Endothelial cell of umbilical vein (primary cell): Measurements from ENCODE around the gene PTGS2. TPM values are rescaled to one million over a fixed set of nuclear protein-coding genes. Genes with fewer than 3 reads are reported as not detected.

Source experiments
- BruUV-seq: library from RNA; stranded (reverse); fragments of 400-500 nt; replicated peaks from 2 replicates; lab custom pipeline; 2021; lab: Mats Ljungman, UMichigan
- CTCF ChIA-PET: fragments of 300-600, 350-600 bp; sonication (Branson Sonifier 250); formaldehyde crosslinking; loops from one replicate; lab custom pipeline; 2021; ENCODE audit warnings: antibody characterized with exemption, inconsistent platforms; lab: Charles Lee
- POLR2A ChIA-PET: fragments of 300-600, 350-600 bp; sonication (Branson Sonifier 250); formaldehyde crosslinking; loops from one replicate; lab custom pipeline; 2021; ENCODE audit warnings: antibody characterized with exemption, inconsistent platforms; lab: Charles Lee
- DNase-seq: peaks from one replicate; pipeline ENCODE4 v3.0.0-alpha.2; 2011; ENCODE audit warnings: low read depth, low spot score
- FAIRE-seq: peaks from 2 replicates; lab custom pipeline; 2011; peaks lifted over from hg19 to GRCh38; lab: Jason Lieb, UNC
- H2AFZ ChIP-seq: 2 replicates; pipeline ENCODE4 v1.6.0; 2012; ENCODE audit warnings: low read depth, low read length, control low read depth, inconsistent platforms
- H3K27ac ChIP-seq: 2 replicates; pipeline ENCODE4 v1.5.1; 2011; ENCODE audit warnings: low read depth, mild to moderate bottlenecking, control low read depth, low read length, moderate library complexity; ENCODE audit not compliant: insufficient read depth
- H3K27me3 ChIP-seq, 2 experiments: 2 replicates each; pipeline versions ENCODE4 v1.6.0 to v1.6.1; 2011; ENCODE audit warnings: low read length in 2 of 2, mixed read lengths in 1 of 2; ENCODE audit not compliant: control insufficient read depth in 2 of 2, insufficient read depth in 2 of 2
- H3K36me3 ChIP-seq, 2 experiments: 2 replicates in 1 of 2; 3 replicates in 1 of 2; pipeline ENCODE4 v1.5.1; 2011; ENCODE audit warnings: low read length in 2 of 2, mild to moderate bottlenecking in 1 of 2, moderate library complexity in 1 of 2; ENCODE audit not compliant: control insufficient read depth in 2 of 2, insufficient read depth in 2 of 2; ENCODE audit errors: extremely low read depth in 1 of 2
- H3K4me1 ChIP-seq: 3 replicates; pipeline ENCODE4 v1.5.1; 2011; ENCODE audit warnings: mild to moderate bottlenecking, low read length; ENCODE audit not compliant: control insufficient read depth, insufficient read depth; ENCODE audit errors: extremely low read depth
- H3K4me2 ChIP-seq: 2 replicates; pipeline ENCODE4 v1.6.1; 2011; ENCODE audit warnings: low read length, control low read depth, mixed read lengths; ENCODE audit not compliant: insufficient read depth
- H3K4me3 ChIP-seq, 3 experiments: fragments of 200-600 bp in 1 of 3; sonication (generic), shearing (Covaris generic) in 1 of 3; replicated peaks in 1 of 3; 2 replicates each; pipeline ENCODE4 v1.5.1; 2011 to 2016; ENCODE audit warnings: control low read depth in 3 of 3, low read length in 3 of 3, mild to moderate bottlenecking in 2 of 3, inconsistent platforms in 1 of 3, low read depth in 1 of 3, moderate library complexity in 1 of 3; ENCODE audit not compliant: insufficient read depth in 1 of 3
- H3K79me2 ChIP-seq: 2 replicates; pipeline ENCODE4 v1.6.0; 2012; ENCODE audit warnings: low read length, inconsistent platforms; ENCODE audit not compliant: control insufficient read depth, insufficient read depth
- H3K9ac ChIP-seq: replicated peaks from 2 replicates; pipeline ENCODE3; 2011; ENCODE audit warnings: low read length, control low read depth; ENCODE audit not compliant: insufficient read depth; ENCODE audit errors: extremely low read depth
- H3K9me1 ChIP-seq: replicated peaks from 3 replicates; pipeline ENCODE4 v1.6.0; 2011; ENCODE audit warnings: mild to moderate bottlenecking, low read length; ENCODE audit not compliant: control insufficient read depth, insufficient read depth; ENCODE audit errors: extremely low read depth
- H3K9me3 ChIP-seq: replicated peaks from 2 replicates; pipeline ENCODE4 v1.5.1; 2012; ENCODE audit warnings: low read length, inconsistent platforms; ENCODE audit not compliant: control insufficient read depth, insufficient read depth
- H4K20me1 ChIP-seq: replicated peaks from 2 replicates; pipeline ENCODE3; 2011; ENCODE audit warnings: mild to moderate bottlenecking, low read length; ENCODE audit not compliant: control insufficient read depth, insufficient read depth; ENCODE audit errors: extremely low read depth
- EZH2 ChIP-seq: IDR thresholded peaks from 2 replicates; pipeline ENCODE4 v1.6.1; 2012; ENCODE audit warnings: borderline replicate concordance, low read depth, mild to moderate bottlenecking, moderate library complexity, low read length, inconsistent platforms; ENCODE audit not compliant: severe bottlenecking
- FOS ChIP-seq: IDR thresholded peaks from 2 replicates; pipeline ENCODE4 v1.6.1; 2011; ENCODE audit warnings: mild to moderate bottlenecking, low read length, moderate library complexity, borderline replicate concordance; ENCODE audit not compliant: insufficient read depth
- GATA2 ChIP-seq: IDR thresholded peaks from 2 replicates; pipeline ENCODE4 v1.7.0; 2011; ENCODE audit warnings: low read depth, mild to moderate bottlenecking, moderate library complexity, mixed read lengths, low read length; ENCODE audit not compliant: insufficient read length, insufficient read depth
- JUN ChIP-seq: IDR thresholded peaks from 2 replicates; pipeline ENCODE4 v1.6.1; 2011; ENCODE audit warnings: borderline replicate concordance, low read depth; ENCODE audit not compliant: insufficient read length, insufficient read depth
- MAX ChIP-seq: IDR thresholded peaks from 2 replicates; pipeline ENCODE4 v1.6.1; 2011; ENCODE audit not compliant: insufficient read depth, insufficient read length
- MYC ChIP-seq: IDR thresholded peaks from one replicate; pipeline ENCODE4 v1.6.1; 2011; ENCODE audit warnings: mild to moderate bottlenecking, low read depth, low read length
- POLR2A ChIP-seq: IDR thresholded peaks from 2 replicates; pipeline ENCODE4 v1.6.1; 2012; ENCODE audit warnings: low read depth, mild to moderate bottlenecking, control low read depth, low read length
- POLR2AphosphoS5 ChIP-seq: IDR thresholded peaks from 2 replicates; pipeline ENCODE4 v1.6.1; 2012; ENCODE audit warnings: low read depth, mild to moderate bottlenecking, control low read depth, low read length, moderate library complexity; ENCODE audit not compliant: insufficient read depth
- dilution Hi-C: fragments of 300-500 bp; cut with MboI; formaldehyde crosslinking; loops from one replicate; pipeline ENCODE4 v1.15.0; 2019; ENCODE audit warnings: low sequenced_read_pairs; ENCODE audit not compliant: extremely low pct_ligation_motif_present
- intact Hi-C: fragments of 100-400 bp; cut with micrococcal nuclease; formaldehyde crosslinking; loops from one replicate; pipeline ENCODE4 v1.10.0; 2022
- polyA plus RNA-seq, 4 experiments: library from polyadenylated mRNA; depleted of rRNA in 3 of 4; stranded (reverse) in 3 of 4; unstranded in 1 of 4; fragments of >200 nt; gene quantifications; 2 replicates each; pipeline versions ENCODE4 v1.2.1 to v1.2.3, GENCODE V29; 2011 to 2012; ENCODE audit warnings: missing spikeins in 1 of 4
- total RNA-seq: library from RNA; stranded (reverse); gene quantifications from 2 replicates; pipeline ENCODE4 v1.2.3, GENCODE V29; 2021
- TF ChIP-seq, protein P1 (sequence below), 2 donors: IDR thresholded peaks; 1 replicate in 1 of 2; 2 replicates in 1 of 2; pipeline ENCODE4 v1.5.1; 2011; ENCODE audit warnings: low read length in 2 of 2, mild to moderate bottlenecking in 2 of 2, moderate library complexity in 2 of 2, control low read depth in 1 of 2, inconsistent platforms in 1 of 2, low read depth in 1 of 2; ENCODE audit not compliant: insufficient read depth in 1 of 2; ENCODE audit errors: extremely low read depth in 1 of 2

The PTGS2 gene
- total and polyA plus RNA-seq, 2 donors (not counting 3 experiments of a cell fraction or from before 2014, with no cell fraction given), result 21.6 to 84.6 TPM

GRCh38 chr1:186623551-186623950 lies 56.7 kb downstream of the PTGS2 start:
- no TSS peak for BruUV-seq
- H3K4me2 ChIP-seq, result no peak overlapping the region
- no peak for FAIRE-seq
- no peaks in the 10 kb centered on the region for H3K9me1 ChIP-seq
- H3K4me1 ChIP-seq, result peaks cover 18% of the 10 kb centered on the region
- TF ChIP-seq FOS (no peak), GATA2 (no peak), POLR2A (no peak), MAX (no peak), EZH2 (no peak), POLR2AphosphoS5 (no peak), MYC (no peak), JUN (no peak)
- TF ChIP-seq, protein P1, sequence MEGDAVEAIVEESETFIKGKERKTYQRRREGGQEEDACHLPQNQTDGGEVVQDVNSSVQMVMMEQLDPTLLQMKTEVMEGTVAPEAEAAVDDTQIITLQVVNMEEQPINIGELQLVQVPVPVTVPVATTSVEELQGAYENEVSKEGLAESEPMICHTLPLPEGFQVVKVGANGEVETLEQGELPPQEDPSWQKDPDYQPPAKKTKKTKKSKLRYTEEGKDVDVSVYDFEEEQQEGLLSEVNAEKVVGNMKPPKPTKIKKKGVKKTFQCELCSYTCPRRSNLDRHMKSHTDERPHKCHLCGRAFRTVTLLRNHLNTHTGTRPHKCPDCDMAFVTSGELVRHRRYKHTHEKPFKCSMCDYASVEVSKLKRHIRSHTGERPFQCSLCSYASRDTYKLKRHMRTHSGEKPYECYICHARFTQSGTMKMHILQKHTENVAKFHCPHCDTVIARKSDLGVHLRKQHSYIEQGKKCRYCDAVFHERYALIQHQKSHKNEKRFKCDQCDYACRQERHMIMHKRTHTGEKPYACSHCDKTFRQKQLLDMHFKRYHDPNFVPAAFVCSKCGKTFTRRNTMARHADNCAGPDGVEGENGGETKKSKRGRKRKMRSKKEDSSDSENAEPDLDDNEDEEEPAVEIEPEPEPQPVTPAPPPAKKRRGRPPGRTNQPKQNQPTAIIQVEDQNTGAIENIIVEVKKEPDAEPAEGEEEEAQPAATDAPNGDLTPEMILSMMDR (IDR thresholded peaks at IDR 0.05; ENCODE audit: extremely low read depth in 1 of 2, insufficient read depth in 1 of 2, low read depth in 1 of 2, low read length in 2 of 2), result no peak
- no peaks in the 10 kb centered on the region for H3K9me3 ChIP-seq
- POLR2A ChIA-PET, result no interaction called here
- dilution Hi-C loops (no loop called here), intact Hi-C loops (no loop called here)
- no peaks in the 10 kb centered on the region for H4K20me1 ChIP-seq
- no peaks in the 10 kb centered on the region for H3K79me2 ChIP-seq
- no peak overlapping the region for H3K27ac ChIP-seq
- no peak overlapping the region for H2AFZ ChIP-seq
- no peak overlapping the region for H3K9ac ChIP-seq
- no peak for DNase-seq
- CTCF ChIA-PET, result no interaction called here
- no peaks in the 10 kb centered on the region for H3K27me3 ChIP-seq
- H3K36me3 ChIP-seq, result no peaks in the 10 kb centered on the region
- no peak overlapping the region for H3K4me3 ChIP-seq

Other genes starting within 250 kb of the PTGS2 start
- not detected in 2 replicates for gene PDC, start 219.3 kb downstream of the PTGS2 start, total RNA-seq
- gene PDC, start 219.3 kb downstream of the PTGS2 start, polyA plus RNA-seq, result not detected in 2 replicates
- gene PLA2G4A, start 148.5 kb upstream of the PTGS2 start, total RNA-seq, result 10.6 and 13.3 TPM in 2 replicates
- gene PLA2G4A, start 148.5 kb upstream of the PTGS2 start, polyA plus RNA-seq, result 7.0 and 8.2 TPM in 2 replicates